ENCODE measurements around the gene SHISAL1. TPM values are rescaled to one million over a fixed set of nuclear protein-coding genes. Genes with fewer than 3 reads are reported as not detected.

Gene SHISAL1
- total RNA-seq, 1 experiment from 2014 or later = 2.9 TPM

DNA sequence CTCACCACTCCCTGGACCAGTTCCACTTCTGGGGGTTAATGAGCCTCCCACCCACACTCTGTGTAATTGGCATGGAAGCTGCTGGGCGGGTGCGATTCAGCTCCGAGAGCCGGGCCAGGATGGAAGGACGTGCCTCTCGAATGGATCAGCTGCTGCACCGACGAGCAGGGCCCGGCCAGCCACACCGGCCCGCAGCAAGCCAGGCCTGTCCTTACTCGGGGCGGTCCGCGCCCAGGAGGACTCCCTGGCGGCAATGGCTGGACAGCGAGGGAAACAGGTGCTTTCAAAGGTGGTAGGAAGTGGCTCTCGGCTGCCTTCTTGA is 4.3 kb upstream of the SHISAL1 start:
- Histone ChIP-seq H2BK15ac (ENCODE audit: low read depth, low read length) (no peak overlapping the region), H4K20me1 (ENCODE audit: control insufficient read depth, insufficient read depth, insufficient read length) (no peaks in the 10 kb centered on the region), H3K79me1 (ENCODE audit: insufficient read depth, low read depth, low read length, poor library complexity, severe bottlenecking) (no peaks in the 10 kb centered on the region), H2BK120ac (ENCODE audit: low read depth, low read length, poor library complexity, severe bottlenecking) (no peak overlapping the region), H4K91ac (ENCODE audit: insufficient read length, low read depth, low read length) (no peak overlapping the region), H3K79me2 (ENCODE audit: insufficient read depth, low read length) (no peaks in the 10 kb centered on the region), H2BK5ac (ENCODE audit: insufficient read length, low read length) (no peak overlapping the region), H3K27me3 (ENCODE audit: insufficient read depth, low read length) (no peaks in the 10 kb centered on the region), H2AFZ (ENCODE audit: low read length) (no peak overlapping the region), H2BK12ac (ENCODE audit: insufficient read length, low read depth, low read length) (no peak overlapping the region), H4K8ac (replicated peaks; ENCODE audit: insufficient read length, low read depth, low read length) (no peak overlapping the region), H3K56ac (ENCODE audit: insufficient read length, low read depth, low read length) (no peak overlapping the region), H3K23ac (ENCODE audit: insufficient read length, low read depth, low read length) (no peak overlapping the region), H3K4me2 (ENCODE audit: insufficient read depth, insufficient read length, low read length) (no peak overlapping the region), H3K4ac (ENCODE audit: low read depth, low read length) (no peak overlapping the region), H3K23me2 (ENCODE audit: insufficient read length, low read depth, low read length, poor library complexity, severe bottlenecking) (no peaks in the 10 kb centered on the region), H3K9me3 (ENCODE audit: control insufficient read depth, low read depth, low read length) (no peaks in the 10 kb centered on the region), H3K9ac (ENCODE audit: extremely low read depth, insufficient read length, low read length) (no peak overlapping the region), H2AK5ac (ENCODE audit: insufficient read length, low read length) (no peak overlapping the region), H4K5ac (ENCODE audit: insufficient read length, low read depth, low read length) (no peak overlapping the region), H3K27ac (ENCODE audit: insufficient read length, low read depth, low read length) (no peak overlapping the region), H3K18ac (ENCODE audit: insufficient read length, low read depth, low read length) (no peak overlapping the region), H2BK20ac (ENCODE audit: low read depth, low read length, poor library complexity, severe bottlenecking) (no peak overlapping the region), H3T11ph (ENCODE audit: low read length) (no peak overlapping the region), H3K14ac (ENCODE audit: insufficient read depth, low read length) (no peak overlapping the region; the same call in 1 of the 2 replicates), H3K4me1 (ENCODE audit: insufficient read depth, low read length) (no peaks in the 10 kb centered on the region)
- H3K27me3 Mint-ChIP-seq (ENCODE audit: low read depth) = peaks cover 2% of the 10 kb centered on the region
- TF ChIP-seq CTCF (conservative IDR thresholded peaks at IDR 0.05) = no peak
- H3K9me3 Mint-ChIP-seq = no peaks in the 10 kb centered on the region
- H3K4me3 Mint-ChIP-seq = no peak overlapping the region
- WGBS (ENCODE audit: extremely low coverage, insufficient read length, low lambda C conversion rate) = no CpG with 5 or more reads among the region's 18 CpGs
- H3K36me3 Mint-ChIP-seq (ENCODE audit: insufficient read depth in 1 of 3, low read depth in 3 of 3) = no peaks in the 10 kb centered on the region
- H3K4me1 Mint-ChIP-seq = peaks cover 4 to 7% of the 10 kb centered on the region in 2 experiments; a peak in 3 of 4 replicates
- DNase-seq = no peak
- H3K27ac Mint-ChIP-seq = no peak overlapping the region
